HCT116 (cell line): ENCODE data around the gene XRCC3.

ENCODE experiments used
- CTCF ChIP-seq, 3 experiments: fragments of 200-600 bp in 1 of 3; sonication (generic) in 1 of 3; IDR thresholded peaks in 2 of 3; conservative IDR thresholded peaks in 1 of 3; 2 replicates each; pipeline ENCODE4 v1.5.1; 2012 to 2017; ENCODE audit warnings: low read depth in 2 of 3, low read length in 2 of 3, antibody characterized with exemption in 1 of 3, borderline replicate concordance in 1 of 3, control low read depth in 1 of 3, mild to moderate bottlenecking in 1 of 3, mixed read lengths in 1 of 3, mixed run types in 1 of 3, moderate library complexity in 1 of 3; ENCODE audit not compliant: insufficient read depth in 1 of 3
- EZH2phosphoT487 ChIP-seq: fragments of 200-600 bp; IDR thresholded peaks from 2 replicates; pipeline ENCODE4 v1.6.1; 2018; ENCODE audit warnings: antibody characterized with exemption, borderline replicate concordance
- POLR2A ChIP-seq: IDR thresholded peaks from 2 replicates; pipeline ENCODE4 v1.7.0; 2011; ENCODE audit warnings: borderline replicate concordance; ENCODE audit not compliant: insufficient read depth, insufficient read length; ENCODE audit errors: extremely low read depth
- POLR2AphosphoS5 ChIP-seq: IDR thresholded peaks from 2 replicates; pipeline ENCODE4 v1.6.1; 2011; ENCODE audit warnings: mild to moderate bottlenecking, low read depth, low read length, moderate library complexity
- RAD21 ChIP-seq: IDR thresholded peaks from 2 replicates; pipeline ENCODE4 v1.6.1; 2012; ENCODE audit warnings: low read depth, mild to moderate bottlenecking
- REST ChIP-seq: IDR thresholded peaks from 2 replicates; pipeline ENCODE4 v1.6.1; 2012; ENCODE audit warnings: low read depth

GRCh38 chr14:103716899-103717411 lies 1.7 kb upstream of the XRCC3 start:
- TF ChIP-seq CTCF (IDR thresholded peaks at IDR 0.05 in 2 of 3, conservative IDR thresholded peaks at IDR 0.05 in 1 of 3; ENCODE audit: borderline replicate concordance in 1 of 3, insufficient read depth in 1 of 3, low read depth in 2 of 3, low read length in 2 of 3) (peak in 1 of 3 experiments; percentile 2; a peak in 1 of 6 replicates), EZH2phosphoT487 (no peak), REST (no peak), RAD21 (no peak), POLR2A (no peak), POLR2AphosphoS5 (no peak)
